ENCODE measurements around the gene GPR137C. TPM values are rescaled to one million over a fixed set of nuclear protein-coding genes. Genes with fewer than 3 reads are reported as not detected.

Gene GPR137C
- total RNA-seq, 1 donor from 2014 or later = 1.1 TPM

DNA sequence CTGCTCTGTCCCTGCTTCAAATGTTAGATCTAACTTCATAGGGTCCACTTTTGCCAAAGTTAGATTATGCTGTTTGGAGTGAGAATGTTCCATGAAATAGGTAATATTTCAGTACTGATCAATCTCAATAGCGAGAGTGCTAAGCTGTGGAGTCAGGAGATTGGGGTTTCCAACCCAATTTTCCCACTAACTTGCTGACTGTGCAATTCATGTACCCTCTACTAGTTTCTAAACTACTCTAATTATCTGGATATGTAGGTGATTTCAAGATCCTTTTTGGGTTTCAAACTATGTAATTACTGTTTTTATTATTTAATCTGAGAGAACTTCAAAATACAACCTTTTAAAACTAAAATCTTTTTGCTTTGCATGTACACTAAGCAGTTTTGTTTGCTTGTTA, 45.9 kb downstream of the GPR137C start:
- no peak for DNase-seq (ENCODE audit: low read depth)
- TF ChIP-seq, protein P1, sequence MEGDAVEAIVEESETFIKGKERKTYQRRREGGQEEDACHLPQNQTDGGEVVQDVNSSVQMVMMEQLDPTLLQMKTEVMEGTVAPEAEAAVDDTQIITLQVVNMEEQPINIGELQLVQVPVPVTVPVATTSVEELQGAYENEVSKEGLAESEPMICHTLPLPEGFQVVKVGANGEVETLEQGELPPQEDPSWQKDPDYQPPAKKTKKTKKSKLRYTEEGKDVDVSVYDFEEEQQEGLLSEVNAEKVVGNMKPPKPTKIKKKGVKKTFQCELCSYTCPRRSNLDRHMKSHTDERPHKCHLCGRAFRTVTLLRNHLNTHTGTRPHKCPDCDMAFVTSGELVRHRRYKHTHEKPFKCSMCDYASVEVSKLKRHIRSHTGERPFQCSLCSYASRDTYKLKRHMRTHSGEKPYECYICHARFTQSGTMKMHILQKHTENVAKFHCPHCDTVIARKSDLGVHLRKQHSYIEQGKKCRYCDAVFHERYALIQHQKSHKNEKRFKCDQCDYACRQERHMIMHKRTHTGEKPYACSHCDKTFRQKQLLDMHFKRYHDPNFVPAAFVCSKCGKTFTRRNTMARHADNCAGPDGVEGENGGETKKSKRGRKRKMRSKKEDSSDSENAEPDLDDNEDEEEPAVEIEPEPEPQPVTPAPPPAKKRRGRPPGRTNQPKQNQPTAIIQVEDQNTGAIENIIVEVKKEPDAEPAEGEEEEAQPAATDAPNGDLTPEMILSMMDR (conservative IDR thresholded peaks at IDR 0.05; ENCODE audit: low read depth, low read length) = no peak
- no peak overlapping the region for H3K4me3 ChIP-seq (ENCODE audit: low read depth, low read length)

DNA sequence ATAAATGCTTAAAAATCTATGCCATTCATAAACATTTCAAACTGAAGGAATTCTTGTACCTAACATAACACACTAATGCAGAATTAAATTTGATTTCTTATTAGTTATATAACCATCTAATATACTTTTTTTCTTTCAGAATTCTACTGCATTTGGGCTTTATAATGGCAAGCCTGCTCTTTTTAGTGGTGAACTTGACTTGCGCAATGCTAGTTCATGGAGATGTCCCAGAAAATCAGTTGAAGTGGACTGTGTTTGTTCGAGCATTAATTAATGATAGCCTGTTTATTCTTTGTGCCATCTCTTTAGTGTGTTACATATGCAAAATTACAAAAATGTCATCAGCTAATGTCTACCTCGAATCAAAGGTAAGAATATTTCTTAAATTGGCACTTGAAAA, 47.3 kb downstream of the GPR137C start:
- TF ChIP-seq, protein P1 (conservative IDR thresholded peaks at IDR 0.05; ENCODE audit: low read depth, low read length) = no peak
- H3K4me3 ChIP-seq (ENCODE audit: low read depth, low read length) = no peak overlapping the region

DNA sequence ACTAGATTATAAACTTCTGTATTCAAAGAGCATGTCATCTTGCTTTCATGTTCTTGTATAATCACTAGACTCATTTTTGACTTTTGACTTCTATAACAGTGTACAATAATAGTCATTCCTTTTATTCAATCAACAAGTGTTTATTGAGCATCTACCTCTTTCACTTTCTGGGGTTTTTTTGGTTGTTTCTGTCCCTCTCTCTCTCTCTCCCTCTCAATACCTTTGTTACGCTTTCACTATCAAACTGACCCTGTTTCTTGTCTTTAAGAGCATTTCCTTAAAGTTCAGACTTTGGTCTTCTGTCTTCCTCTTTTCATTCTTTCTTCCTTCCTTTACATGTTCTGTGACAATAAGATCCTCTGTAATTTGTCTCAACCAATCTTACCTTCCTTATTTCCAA, 49.5 kb downstream of the GPR137C start:
- no peak overlapping the region for H3K4me3 ChIP-seq (ENCODE audit: low read depth, low read length)
- TF ChIP-seq, protein P1 (conservative IDR thresholded peaks at IDR 0.05; ENCODE audit: low read depth, low read length) = no peak
- DNase-seq (ENCODE audit: low read depth) = no peak

More for the DNA sequence above, 47.3 kb downstream of the GPR137C start:
- no peak for DNase-seq (ENCODE audit: low read depth)

DNA sequence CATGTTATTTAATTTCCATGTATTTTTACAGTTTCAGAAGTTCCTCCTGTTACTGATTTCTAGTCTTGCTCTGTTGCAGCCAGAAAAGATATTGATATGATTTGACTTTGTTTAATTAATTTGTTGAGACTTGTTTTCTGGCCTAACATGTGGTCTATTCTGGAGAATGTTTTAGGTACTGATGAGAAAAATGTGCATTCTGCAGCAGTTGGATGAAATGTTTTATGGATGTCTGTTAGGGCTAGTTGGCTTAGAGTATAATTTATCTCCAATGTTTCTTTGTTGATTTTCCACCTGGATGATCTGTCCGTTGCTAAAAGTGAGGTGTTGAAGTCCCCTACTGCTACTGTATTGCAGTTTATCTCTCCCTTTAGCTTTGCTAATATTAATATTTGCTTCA, 54.4 kb downstream of the GPR137C start:
- DNase-seq (ENCODE audit: low read depth) = no peak
- TF ChIP-seq, protein P1 (conservative IDR thresholded peaks at IDR 0.05; ENCODE audit: low read depth, low read length) = no peak
- H3K4me3 ChIP-seq (ENCODE audit: low read depth, low read length) = no peak overlapping the region

DNA sequence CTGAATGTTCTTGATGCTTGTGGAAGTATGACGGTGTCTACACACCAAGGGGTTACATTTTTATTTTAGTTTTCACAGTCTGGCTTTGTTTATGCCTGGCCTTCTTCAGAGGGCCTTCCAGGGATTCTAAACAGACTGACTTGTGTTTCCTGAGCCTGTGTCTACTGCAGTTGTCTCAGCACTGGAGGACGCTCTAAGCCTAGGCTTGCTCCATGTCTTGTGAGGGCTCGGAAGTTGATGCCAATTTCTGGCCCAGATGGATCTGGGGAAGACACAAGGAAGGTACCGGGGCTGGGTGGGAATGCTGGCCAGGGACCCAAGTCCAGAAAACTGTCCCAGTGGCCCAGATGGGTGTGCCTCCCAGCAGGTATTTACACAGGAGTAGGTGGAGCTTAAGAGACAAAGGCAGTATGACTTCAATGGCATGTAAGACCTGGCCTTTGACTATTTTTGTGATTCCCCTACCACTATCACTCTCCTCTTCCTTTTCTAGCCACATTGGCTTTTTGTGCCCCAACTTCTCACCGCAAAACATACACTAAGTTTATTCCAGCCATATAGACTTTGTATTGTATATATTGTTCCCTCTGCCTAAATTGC, 56.9 kb downstream of the GPR137C start:
- no peak overlapping the region for H3K4me3 ChIP-seq (ENCODE audit: low read depth, low read length)
- TF ChIP-seq, protein P1 (conservative IDR thresholded peaks at IDR 0.05; ENCODE audit: low read depth, low read length) = no peak
- no peak for DNase-seq (ENCODE audit: low read depth)

DNA sequence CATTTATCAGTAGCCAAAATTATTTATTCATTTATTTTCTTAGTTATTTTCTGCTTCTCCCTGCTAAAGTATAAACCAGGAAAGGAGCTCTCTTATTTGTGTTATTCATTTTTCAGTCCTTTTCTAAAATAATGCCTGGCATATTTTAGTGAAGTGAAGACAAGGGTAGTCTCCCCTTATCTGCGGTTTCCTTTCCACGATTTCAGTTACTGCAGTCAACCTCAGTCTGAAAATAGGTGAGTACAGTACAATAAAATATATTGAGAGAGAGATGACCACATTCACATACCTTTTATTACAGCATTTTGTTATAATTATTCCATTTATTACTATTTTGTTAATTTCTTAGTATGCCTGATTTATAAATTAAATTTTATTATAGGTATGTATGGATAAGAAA, 57.6 kb downstream of the GPR137C start:
- TF ChIP-seq, protein P1 (conservative IDR thresholded peaks at IDR 0.05; ENCODE audit: low read depth, low read length) = no peak
- no peak overlapping the region for H3K4me3 ChIP-seq (ENCODE audit: low read depth, low read length)
- DNase-seq (ENCODE audit: low read depth) = no peak

DNA sequence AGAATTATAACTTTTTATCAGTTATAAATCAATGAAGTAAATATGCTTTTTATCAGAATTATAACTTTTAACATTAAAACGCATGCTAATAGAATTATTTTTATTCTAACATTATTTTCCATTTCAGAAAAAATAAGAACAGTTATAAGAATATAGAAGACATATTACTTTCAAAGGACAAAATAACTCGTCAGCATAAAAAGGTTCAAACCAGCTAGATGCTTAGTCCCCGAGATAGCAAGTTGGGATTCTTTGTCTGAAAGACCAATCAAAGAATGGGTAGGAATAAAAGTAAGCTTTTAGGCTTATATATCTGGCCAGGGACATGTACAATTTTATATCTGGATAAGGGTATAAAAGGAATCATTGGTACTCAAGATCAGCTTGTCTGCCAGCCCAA, 66.0 kb downstream of the GPR137C start:
- no peak for DNase-seq (ENCODE audit: low read depth)
- TF ChIP-seq, protein P1 (conservative IDR thresholded peaks at IDR 0.05; ENCODE audit: low read depth, low read length) = no peak
- no peak overlapping the region for H3K4me3 ChIP-seq (ENCODE audit: low read depth, low read length)
